ENCODE data around the gene SCLY.

Gene SCLY

DNA sequence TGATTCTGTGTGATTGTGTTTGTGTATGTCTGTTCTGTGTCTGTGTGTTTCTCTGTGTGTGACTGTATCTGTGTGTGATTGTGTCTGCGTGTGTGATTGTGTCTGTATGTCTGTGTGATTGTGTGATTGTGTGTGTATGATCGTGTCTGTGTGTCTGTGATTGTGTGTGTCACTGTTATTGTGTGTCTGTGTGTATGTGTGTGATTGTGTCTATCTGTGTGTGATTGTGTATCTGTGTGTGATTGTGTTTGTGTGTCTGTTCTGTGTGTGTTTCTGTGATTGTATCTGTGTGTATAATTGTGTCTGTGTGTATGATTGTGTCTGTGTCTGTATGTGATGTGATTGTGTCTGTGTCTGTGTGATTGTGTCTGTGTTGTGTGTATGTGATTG lies 66.0 kb downstream of the SCLY start:
- H3K27ac ChIP-seq (ENCODE audit: low read length): no peak overlapping the region
- no peaks in the 10 kb centered on the region for H3K4me1 ChIP-seq (ENCODE audit: control insufficient read depth, low read depth, low read length)
- H3K36me3 ChIP-seq (ENCODE audit: control insufficient read depth, low read depth, low read length): no peaks in the 10 kb centered on the region
- H3K4me3 ChIP-seq (ENCODE audit: low read length): no peak overlapping the region
- H3K27me3 ChIP-seq (ENCODE audit: control insufficient read depth, insufficient read depth, low read length): no peaks in the 10 kb centered on the region
- no peak overlapping the region for H3K9ac ChIP-seq (ENCODE audit: low read length)
- H3K9me3 ChIP-seq (ENCODE audit: control insufficient read depth, low read depth, low read length): no peaks in the 10 kb centered on the region

DNA sequence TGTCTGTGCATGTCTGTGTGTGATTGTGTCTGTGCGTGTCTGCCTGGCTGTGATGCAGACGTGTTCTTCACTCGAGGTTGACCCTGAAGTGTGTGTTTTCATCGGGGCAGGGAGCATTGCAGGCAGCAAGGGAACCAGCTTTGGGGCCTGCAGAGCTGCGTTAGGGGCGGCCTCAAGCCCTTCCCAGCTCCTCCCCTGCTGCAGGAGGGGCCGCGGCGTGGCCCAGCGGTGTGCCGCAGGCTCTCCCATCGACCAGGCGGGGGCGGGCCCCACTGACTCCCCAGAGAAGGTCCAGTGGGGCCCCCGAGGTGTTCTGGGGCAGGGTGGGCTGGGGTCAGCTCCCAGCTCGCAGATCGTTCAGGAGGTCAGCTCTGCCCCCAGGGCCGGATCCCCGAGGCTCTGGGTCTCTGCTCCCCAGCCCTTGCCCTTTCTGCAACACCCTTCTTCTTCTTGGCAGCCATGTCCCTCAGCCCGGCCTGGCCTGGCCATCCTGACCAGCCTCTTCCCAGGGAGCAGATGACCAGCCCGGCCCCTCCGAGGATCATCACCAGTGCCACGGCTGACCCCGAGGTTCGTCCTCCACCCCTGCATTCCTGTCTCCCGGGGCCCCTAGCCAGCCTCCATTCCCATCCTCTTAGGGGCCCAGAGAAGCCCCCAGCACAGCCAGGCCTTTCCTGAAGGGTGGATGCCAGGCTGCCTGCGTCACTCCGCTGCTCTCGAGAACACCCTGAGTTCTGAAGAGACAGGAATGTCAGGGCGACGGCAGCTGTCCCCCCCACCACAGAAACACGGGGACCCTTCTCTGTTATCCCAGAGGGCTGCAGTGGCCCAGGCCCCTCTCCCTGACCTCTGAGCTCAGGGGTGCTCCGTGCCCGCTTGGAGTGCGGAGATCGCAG lies 66.6 kb downstream of the SCLY start:
- Histone ChIP-seq H3K9me3 (ENCODE audit: control insufficient read depth, low read depth, low read length) (no peaks in the 10 kb centered on the region), H3K36me3 (ENCODE audit: control insufficient read depth, low read depth, low read length) (no peaks in the 10 kb centered on the region), H3K27ac (ENCODE audit: low read length) (no peak overlapping the region), H3K4me3 (ENCODE audit: low read length) (no peak overlapping the region), H3K27me3 (ENCODE audit: control insufficient read depth, insufficient read depth, low read length) (no peaks in the 10 kb centered on the region), H3K4me1 (ENCODE audit: control insufficient read depth, low read depth, low read length) (no peaks in the 10 kb centered on the region), H3K9ac (ENCODE audit: low read length) (no peak overlapping the region)

DNA sequence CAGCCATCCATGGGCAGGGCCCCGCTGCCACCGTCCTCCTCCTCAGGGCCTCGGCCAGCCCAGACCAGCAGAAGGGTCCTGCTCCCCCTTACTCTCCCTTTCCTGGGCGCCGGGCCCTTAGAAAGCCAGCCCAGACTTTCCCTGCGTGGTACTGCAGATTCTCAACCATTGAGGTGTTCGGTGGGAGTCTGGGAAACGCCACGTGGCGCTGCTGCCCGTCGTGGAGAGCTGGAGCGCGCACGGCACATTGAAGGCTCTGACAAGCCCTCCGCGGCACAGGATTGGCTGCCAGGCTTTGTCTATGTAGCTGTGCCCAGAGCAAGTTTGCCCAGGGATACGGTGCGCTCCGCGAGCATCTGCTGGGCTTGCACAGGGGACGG lies 67.2 kb downstream of the SCLY start:
- no peaks in the 10 kb centered on the region for H3K27me3 ChIP-seq (ENCODE audit: control insufficient read depth, insufficient read depth, low read length)
- H3K9ac ChIP-seq (ENCODE audit: low read length): no peak overlapping the region
- H3K27ac ChIP-seq (ENCODE audit: low read length): no peak overlapping the region
- H3K36me3 ChIP-seq (ENCODE audit: control insufficient read depth, low read depth, low read length): no peaks in the 10 kb centered on the region
- no peak overlapping the region for H3K4me3 ChIP-seq (ENCODE audit: low read length)
- H3K9me3 ChIP-seq (ENCODE audit: control insufficient read depth, low read depth, low read length): no peaks in the 10 kb centered on the region
- no peaks in the 10 kb centered on the region for H3K4me1 ChIP-seq (ENCODE audit: control insufficient read depth, low read depth, low read length)

DNA sequence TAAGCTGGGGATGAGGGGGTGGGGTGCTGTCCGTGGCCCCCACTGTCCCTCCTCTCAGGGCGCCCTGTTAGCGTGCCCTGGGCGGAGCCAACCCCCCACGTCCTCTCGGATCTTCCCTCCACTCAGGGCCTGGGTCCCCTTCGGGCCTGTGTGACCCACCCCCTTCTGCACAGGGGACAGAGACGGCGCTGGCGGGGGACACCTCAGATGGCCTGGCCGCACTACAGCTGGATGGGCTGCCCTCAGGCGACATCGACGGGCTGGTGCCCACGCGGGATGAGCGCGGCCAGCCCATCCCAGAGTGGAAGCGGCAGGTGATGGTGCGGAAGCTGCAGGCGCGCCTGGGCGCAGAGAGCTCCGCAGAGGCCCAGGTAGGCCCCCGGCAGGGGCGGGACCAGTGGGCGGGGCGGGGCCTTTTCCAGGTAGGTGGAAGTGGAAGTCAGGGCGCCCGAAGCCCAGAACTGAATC lies 67.8 kb downstream of the SCLY start:
- Histone ChIP-seq H3K27me3 (ENCODE audit: control insufficient read depth, insufficient read depth, low read length) (no peaks in the 10 kb centered on the region), H3K9me3 (ENCODE audit: control insufficient read depth, low read depth, low read length) (no peaks in the 10 kb centered on the region), H3K4me1 (ENCODE audit: control insufficient read depth, low read depth, low read length) (no peaks in the 10 kb centered on the region), H3K36me3 (ENCODE audit: control insufficient read depth, low read depth, low read length) (no peaks in the 10 kb centered on the region), H3K4me3 (ENCODE audit: low read length) (no peak overlapping the region), H3K9ac (ENCODE audit: low read length) (no peak overlapping the region), H3K27ac (ENCODE audit: low read length) (no peak overlapping the region)

DNA sequence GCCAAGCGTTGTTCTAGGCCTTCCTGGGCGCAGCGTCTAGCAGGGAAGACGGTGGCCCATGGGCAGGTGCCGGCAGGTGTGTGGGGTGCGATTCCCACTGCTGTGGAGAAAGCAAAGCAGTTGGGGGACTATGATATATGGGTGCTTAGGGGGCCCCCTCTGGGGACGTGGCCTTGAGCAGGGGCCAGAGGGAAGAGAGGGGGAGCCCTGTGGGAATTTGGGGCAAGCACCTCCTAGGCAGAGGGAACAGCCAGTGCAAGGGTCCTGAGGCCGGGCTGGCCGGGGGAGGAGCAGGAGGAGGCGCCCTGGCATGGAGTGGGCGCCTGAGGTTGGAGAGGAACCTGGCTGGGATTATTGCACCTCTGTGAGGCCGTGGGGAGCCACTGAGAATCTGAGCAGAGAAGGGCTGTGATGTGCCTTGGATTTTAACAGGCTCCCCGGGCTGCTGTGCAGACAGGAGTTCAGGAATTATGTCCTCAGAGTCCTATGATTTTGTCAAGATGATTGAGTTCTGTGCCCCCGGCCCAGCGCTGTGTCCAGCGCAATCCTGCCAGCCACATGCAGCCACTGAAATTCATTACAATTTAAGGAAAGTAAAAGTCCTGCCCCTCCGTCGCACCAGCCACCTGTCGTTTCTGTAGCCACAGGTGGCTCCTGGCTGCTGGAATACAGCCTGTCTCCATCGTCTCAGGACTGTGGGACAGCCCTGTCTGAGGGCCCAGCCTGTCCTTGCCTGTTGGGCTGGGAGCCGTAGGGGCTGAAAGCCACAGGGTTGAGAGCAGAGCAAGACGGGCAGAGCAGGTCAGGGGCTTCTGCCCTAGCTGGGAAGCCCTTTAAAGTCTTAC lies 68.6 kb downstream of the SCLY start:
- Histone ChIP-seq H3K27me3 (ENCODE audit: control insufficient read depth, insufficient read depth, low read length) (no peaks in the 10 kb centered on the region), H3K4me1 (ENCODE audit: control insufficient read depth, low read depth, low read length) (no peaks in the 10 kb centered on the region), H3K9me3 (ENCODE audit: control insufficient read depth, low read depth, low read length) (no peaks in the 10 kb centered on the region), H3K9ac (ENCODE audit: low read length) (no peak overlapping the region), H3K36me3 (ENCODE audit: control insufficient read depth, low read depth, low read length) (no peaks in the 10 kb centered on the region), H3K27ac (ENCODE audit: low read length) (no peak overlapping the region), H3K4me3 (ENCODE audit: low read length) (no peak overlapping the region)

DNA sequence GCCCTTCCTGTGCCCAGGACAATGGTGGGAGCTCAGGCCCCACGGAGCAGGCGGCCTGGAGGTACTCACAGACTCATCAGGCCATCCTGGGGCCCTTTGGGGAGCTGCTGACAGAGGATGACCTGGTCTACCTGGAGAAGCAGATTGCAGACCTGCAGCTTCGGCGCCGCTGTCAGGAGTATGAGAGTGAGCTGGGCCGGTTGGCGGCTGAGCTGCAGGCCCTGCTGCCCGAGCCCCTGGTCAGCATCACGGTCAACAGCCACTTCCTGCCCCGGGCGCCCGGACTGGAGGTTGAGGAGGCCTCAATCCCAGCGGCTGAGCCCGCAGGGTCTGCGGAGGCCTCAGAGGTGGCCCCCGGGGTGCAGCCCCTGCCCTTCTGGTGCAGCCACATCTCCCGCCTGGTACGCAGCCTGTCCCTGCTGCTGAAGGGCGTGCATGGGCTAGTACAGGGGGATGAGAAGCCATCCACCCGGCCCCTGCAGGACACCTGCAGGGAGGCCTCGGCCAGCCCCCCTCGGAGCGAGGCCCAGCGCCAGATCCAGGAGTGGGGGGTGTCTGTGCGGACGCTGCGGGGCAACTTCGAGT lies 69.4 kb downstream of the SCLY start:
- Histone ChIP-seq H3K4me1 (ENCODE audit: control insufficient read depth, low read depth, low read length) (no peaks in the 10 kb centered on the region), H3K9ac (ENCODE audit: low read length) (no peak overlapping the region), H3K36me3 (ENCODE audit: control insufficient read depth, low read depth, low read length) (no peaks in the 10 kb centered on the region), H3K4me3 (ENCODE audit: low read length) (no peak overlapping the region), H3K9me3 (ENCODE audit: control insufficient read depth, low read depth, low read length) (no peaks in the 10 kb centered on the region), H3K27me3 (ENCODE audit: control insufficient read depth, insufficient read depth, low read length) (no peaks in the 10 kb centered on the region), H3K27ac (ENCODE audit: low read length) (no peak overlapping the region)

DNA sequence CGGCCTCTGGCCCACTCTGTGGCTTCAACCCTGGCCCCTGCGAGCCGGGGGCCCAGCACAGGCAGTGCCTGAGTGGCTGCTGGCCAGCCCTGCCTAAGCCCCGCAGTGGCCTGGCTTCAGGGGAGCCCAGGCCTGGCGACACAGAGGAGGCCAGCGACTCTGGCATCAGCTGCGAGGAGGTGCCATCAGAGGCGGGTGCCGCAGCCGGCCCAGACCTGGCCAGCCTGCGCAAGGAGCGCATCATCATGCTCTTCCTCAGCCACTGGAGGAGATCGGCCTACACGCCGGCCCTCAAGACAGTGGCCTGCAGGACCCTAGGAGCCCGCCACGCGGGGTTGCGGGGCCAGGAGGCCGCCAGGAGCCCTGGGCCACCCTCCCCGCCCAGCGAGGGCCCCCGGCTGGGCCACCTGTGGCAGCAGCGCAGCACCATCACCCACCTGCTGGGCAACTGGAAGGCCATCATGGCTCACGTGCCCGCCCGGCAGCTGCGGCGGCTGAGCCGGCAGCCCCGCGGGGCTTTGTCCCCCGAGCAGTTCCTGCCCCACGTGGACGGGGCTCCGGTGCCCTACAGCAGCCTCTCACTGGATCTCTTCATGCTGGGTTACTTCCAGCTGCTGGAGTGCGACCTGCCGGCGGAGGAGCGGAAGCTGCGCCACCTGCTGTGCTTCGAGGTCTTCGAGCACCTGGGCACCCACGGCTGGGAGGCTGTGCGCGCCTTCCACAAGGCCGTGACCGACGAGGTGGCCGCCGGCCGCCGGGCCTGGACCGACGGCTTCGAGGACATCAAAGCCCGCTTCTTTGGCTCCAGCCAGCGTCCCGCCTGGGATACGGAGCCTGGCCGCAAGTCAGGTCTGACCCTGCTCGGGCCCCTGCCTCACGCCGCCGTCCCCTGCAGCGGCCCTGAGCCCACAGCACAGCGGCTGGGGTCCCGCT lies 70.2 kb downstream of the SCLY start:
- no peak overlapping the region for H3K4me3 ChIP-seq (ENCODE audit: low read length)
- H3K9me3 ChIP-seq (ENCODE audit: control insufficient read depth, low read depth, low read length): no peaks in the 10 kb centered on the region
- no peak overlapping the region for H3K9ac ChIP-seq (ENCODE audit: low read length)
- no peak overlapping the region for H3K27ac ChIP-seq (ENCODE audit: low read length)
- H3K36me3 ChIP-seq (ENCODE audit: control insufficient read depth, low read depth, low read length): no peaks in the 10 kb centered on the region
- H3K4me1 ChIP-seq (ENCODE audit: control insufficient read depth, low read depth, low read length): no peaks in the 10 kb centered on the region
- H3K27me3 ChIP-seq (ENCODE audit: control insufficient read depth, insufficient read depth, low read length): no peaks in the 10 kb centered on the region

DNA sequence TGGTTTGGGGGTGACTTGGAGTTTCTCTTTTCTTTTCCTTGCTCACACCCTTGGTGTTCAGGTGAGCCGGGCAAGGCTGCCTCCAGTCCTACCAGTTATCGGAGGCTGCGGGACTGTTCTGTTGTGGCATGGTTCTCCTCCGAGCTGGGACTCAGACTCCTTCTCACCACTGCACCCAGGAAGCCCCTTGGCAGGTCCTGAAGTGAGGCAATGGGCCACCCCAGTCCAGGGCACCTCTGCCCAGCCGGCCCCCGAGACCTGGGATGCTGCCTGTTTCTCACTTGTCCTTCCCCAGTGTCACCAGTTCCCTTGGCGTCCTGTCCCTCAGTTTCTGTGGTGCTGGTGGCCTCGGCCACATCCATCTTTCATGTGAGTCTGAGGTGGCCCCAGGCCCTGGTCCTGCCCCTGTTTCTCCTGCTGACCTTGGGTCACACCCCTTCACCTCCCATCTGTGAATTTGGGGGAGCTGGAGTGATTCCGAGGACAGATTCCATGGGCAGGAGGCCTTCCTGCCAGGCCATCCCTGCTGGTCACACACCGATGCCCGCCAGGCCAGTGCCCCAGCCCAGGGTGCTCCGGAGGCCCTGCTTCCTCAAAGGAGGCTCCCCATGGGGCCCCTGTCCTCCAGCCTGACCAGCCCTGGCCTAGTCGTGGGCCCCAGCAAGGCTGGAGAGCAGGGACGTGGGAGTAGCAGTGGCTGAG lies 71.1 kb downstream of the SCLY start:
- H3K27ac ChIP-seq (ENCODE audit: low read length): no peak overlapping the region

DNA sequence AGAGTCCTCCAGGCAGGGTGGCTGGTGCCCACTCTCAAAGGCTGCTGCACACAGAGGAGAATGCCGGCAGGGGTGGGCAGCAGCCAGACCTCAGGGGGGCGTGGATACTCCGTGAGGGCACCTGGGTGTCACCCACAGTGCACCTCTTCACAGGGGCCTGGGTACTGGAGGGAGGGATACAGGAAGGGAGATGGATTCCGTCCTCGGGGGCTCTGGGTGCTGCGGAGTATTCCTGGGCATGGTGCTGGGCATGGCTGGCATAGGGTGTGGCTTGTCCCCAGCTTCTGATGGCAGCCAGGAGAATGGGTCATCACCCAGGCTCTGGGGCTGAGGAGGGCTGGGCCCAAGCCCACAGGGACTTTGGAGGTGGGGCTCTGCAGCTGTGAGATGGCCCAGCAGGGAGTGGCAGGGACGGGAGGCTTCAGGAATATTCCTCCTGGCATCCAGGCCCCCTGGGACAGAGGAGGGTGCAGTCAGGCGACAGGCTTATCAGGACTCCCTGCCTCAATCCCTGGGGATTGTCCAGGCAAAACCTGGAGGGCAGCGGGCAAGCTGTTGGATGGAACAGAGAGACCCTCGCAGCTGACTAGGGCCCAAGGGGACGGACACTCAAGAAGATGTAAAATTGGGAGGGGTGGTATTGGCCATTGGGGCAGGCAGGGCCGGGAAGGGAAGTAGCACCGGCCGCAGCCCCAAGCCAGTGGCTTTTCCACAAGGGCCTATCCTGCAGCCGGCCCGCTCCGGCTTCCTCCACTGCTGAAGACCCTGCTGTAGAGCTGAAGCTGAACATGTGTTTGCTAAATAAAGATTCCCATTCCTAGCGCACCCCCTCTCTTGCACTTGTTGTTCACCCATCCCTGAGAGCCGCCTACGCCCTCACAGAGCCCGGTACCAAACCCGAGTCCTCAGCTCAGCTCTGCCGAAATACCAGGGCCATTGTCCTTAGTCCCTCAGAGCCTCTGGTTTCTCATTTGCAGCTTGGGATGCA lies 72.0 kb downstream of the SCLY start:
- Histone ChIP-seq H3K9ac (ENCODE audit: low read length) (no peak overlapping the region), H3K36me3 (ENCODE audit: control insufficient read depth, low read depth, low read length) (no peaks in the 10 kb centered on the region), H3K4me3 (ENCODE audit: low read length) (no peak overlapping the region), H3K27me3 (ENCODE audit: control insufficient read depth, insufficient read depth, low read length) (no peaks in the 10 kb centered on the region), H3K27ac (ENCODE audit: low read length) (no peak overlapping the region), H3K9me3 (ENCODE audit: control insufficient read depth, low read depth, low read length) (no peaks in the 10 kb centered on the region), H3K4me1 (ENCODE audit: control insufficient read depth, low read depth, low read length) (no peaks in the 10 kb centered on the region)

More for the DNA sequence above, 71.1 kb downstream of the SCLY start:
- no peaks in the 10 kb centered on the region for H3K27me3 ChIP-seq (ENCODE audit: control insufficient read depth, insufficient read depth, low read length)
- no peaks in the 10 kb centered on the region for H3K4me1 ChIP-seq (ENCODE audit: control insufficient read depth, low read depth, low read length)
- H3K36me3 ChIP-seq (ENCODE audit: control insufficient read depth, low read depth, low read length): no peaks in the 10 kb centered on the region
- H3K9ac ChIP-seq (ENCODE audit: low read length): no peak overlapping the region
- no peak overlapping the region for H3K4me3 ChIP-seq (ENCODE audit: low read length)
- H3K9me3 ChIP-seq (ENCODE audit: control insufficient read depth, low read depth, low read length): no peaks in the 10 kb centered on the region
